T47D (cell line): ENCODE measurements around the gene ZFP36L1.
"Not testable (repeated sequence)": the region's sequence is repeated elsewhere in the genome, so short reads cannot be mapped to it uniquely, and the experiment has no call there.

Experiments
- DNase-seq, 2 experiments: peaks; one replicate each; pipeline versions ENCODE4 v3.0.0 to v3.0.0-alpha.2; 2011 to 2012; ENCODE audit warnings: low read depth in 1 of 2, low spot score in 1 of 2
- JUND ChIP-seq: IDR thresholded peaks from 2 replicates; pipeline ENCODE4 v1.6.1; 2012; ENCODE audit warnings: low read depth
- in situ Hi-C: cut with HindIII; loops from 2 replicates; pipeline ENCODE4 v1.10.0; 2016; ENCODE audit warnings: low sequenced_read_pairs, low pct_unique_long_range_greater_than_20kb

ZFP36L1 gene

GRCh38 chr14:68770051-68770450, 22.8 kb downstream of the ZFP36L1 start:
- in situ Hi-C loops, result no loop called here
- no peak for TF ChIP-seq JUND
- DNase-seq, result no peak

- DNase-seq, result no peak
- no peak for TF ChIP-seq JUND
- in situ Hi-C loops, result no loop called here
Measured at GRCh38 chr14:68768316-68768715, 24.6 kb downstream of the ZFP36L1 start.

- no peak for TF ChIP-seq JUND
- DNase-seq, result no peak
- in situ Hi-C loops, result no loop called here
Measured at GRCh38 chr14:68767248-68767645, 25.6 kb downstream of the ZFP36L1 start.

GRCh38 chr14:68766299-68767247, 26.3 kb downstream of the ZFP36L1 start:
- in situ Hi-C loops, result no loop called here
- no peak for DNase-seq

GRCh38 chr14:68763843-68764242, 29.0 kb downstream of the ZFP36L1 start:
- in situ Hi-C loops, DNase-seq: not testable (repeated sequence)

More at GRCh38 chr14:68766299-68767247, 26.3 kb downstream of the ZFP36L1 start:
- TF ChIP-seq JUND, result no peak

- TF ChIP-seq JUND, result no peak
- DNase-seq, result no peak
- in situ Hi-C loops, result no loop called here
Measured at GRCh38 chr14:68762953-68763764, 29.7 kb downstream of the ZFP36L1 start.

GRCh38 chr14:68761391-68761790, 31.5 kb downstream of the ZFP36L1 start:
- DNase-seq, result no peak
- in situ Hi-C loops, result no loop called here
- TF ChIP-seq JUND, result no peak

GRCh38 chr14:68760761-68761160, 32.1 kb downstream of the ZFP36L1 start:
- in situ Hi-C loops, result no loop called here
- no peak for DNase-seq
- no peak for TF ChIP-seq JUND

GRCh38 chr14:68759937-68760336, 32.9 kb downstream of the ZFP36L1 start:
- in situ Hi-C loops, result no loop called here
- no peak for TF ChIP-seq JUND
- no peak for DNase-seq

GRCh38 chr14:68759017-68759560, 33.8 kb downstream of the ZFP36L1 start:
- in situ Hi-C loops, result no loop called here
- no peak for DNase-seq
- no peak for TF ChIP-seq JUND

GRCh38 chr14:68758301-68758700, 34.6 kb downstream of the ZFP36L1 start:
- TF ChIP-seq JUND, result no peak
- in situ Hi-C loops, result no loop called here
- DNase-seq, result no peak

GRCh38 chr14:68757618-68758081, 35.2 kb downstream of the ZFP36L1 start:
- no peak for DNase-seq
- in situ Hi-C loops, result no loop called here
- TF ChIP-seq JUND, result no peak
